Measurements from ENCODE around the gene C2CD4C.

C2CD4C gene, protein sequence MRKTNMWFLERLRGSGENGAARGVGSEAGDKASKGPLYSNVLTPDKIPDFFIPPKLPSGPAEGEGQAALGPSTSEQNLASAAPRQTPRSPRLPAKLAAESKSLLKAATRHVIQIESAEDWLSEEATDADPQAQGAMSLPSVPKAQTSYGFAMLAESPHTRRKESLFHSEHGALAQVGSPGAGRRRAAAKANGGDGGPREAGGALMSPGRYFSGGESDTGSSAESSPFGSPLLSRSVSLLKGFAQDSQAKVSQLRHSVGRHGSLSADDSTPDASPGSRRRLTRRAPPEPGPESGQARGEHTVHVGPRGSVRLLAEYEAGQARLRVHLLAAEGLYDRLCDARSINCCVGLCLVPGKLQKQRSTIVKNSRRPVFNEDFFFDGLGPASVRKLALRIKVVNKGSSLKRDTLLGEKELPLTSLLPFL

DNA sequence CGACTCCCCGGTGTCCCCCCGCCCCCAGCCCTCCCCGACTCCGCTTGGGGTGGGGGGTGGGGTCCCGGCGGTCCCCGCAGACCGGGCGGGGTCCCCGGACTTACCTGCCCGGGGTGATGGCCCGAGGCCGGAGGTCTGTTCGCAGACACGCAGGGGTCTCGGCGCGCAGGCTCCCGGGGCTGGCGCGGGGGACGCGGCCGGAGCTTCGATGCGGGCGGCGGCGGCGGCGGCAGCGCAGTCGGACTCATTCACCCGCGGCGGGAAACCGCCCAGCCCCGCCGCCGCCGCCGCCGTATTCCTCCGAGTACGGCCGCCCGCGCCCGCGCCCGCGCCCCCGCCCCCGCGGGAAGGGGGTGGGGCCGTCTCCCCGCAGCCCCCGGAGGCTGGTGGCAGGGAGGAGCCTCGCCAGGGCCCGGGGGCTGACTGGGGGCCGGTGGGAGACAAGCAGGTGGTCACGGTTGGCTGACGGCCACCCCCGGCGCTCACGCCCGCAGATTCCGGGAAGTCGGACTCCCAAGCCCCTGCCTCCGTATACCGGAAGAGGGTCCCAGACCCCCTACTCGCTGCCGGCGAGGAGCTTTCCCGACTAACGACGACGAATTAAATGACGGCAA lies at the start of gene C2CD4C:
TSS of gene C2CD4C (minus strand) at position 246 of the 614 bp plus-strand sequence. CDS start 786 bp downstream, outside the sequence.
- no peak for FAIRE-seq

DNA sequence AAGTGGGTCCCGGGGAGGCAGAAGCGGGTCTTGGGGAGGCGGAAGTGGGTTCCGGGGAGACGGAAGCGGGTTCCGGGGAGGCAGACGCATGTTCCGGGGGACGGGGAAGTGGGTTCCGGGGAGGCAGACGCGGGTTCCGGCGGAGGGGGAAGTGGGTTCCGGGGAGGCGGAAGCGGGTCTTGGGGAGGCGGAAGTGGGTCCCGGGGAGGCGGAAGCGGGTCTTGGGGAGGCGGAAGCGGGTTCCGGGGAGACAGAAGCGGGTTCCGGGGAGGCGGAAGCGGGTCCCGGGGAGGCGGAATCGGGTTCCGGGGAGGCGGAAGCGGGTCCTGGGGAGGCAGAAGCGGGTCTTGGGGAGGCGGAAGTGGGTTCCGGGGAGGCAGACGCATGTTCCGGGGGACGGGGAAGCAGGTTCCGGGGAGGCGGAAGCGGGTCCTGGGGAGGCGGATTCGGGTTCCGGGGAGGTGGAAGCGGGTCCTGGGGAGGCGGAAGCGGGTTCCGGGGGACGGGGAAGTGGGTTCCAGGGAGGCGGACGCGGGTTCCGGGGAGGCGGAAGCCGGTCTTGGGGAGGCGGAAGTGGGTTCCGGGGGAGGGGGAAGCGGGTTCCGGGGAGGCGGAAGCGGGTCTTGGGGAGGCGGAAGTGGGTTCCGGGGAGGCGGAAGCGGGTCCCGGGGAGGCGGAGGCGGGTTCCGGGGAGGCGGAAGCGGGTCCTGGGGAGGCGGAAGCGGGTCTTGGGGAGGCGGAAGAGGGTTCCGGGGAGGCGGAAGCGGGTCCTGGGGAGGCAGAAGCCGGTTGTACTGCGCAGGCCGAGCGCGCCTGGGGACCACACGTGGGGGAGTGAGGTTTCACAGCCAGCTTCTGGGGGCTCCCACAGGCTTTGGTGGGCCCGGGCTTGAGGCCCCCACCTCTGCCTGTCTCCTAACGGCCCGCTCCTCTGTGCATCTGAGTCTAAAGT lies 49.4 kb upstream of the C2CD4C start:
- TF ChIP-seq, protein P1, sequence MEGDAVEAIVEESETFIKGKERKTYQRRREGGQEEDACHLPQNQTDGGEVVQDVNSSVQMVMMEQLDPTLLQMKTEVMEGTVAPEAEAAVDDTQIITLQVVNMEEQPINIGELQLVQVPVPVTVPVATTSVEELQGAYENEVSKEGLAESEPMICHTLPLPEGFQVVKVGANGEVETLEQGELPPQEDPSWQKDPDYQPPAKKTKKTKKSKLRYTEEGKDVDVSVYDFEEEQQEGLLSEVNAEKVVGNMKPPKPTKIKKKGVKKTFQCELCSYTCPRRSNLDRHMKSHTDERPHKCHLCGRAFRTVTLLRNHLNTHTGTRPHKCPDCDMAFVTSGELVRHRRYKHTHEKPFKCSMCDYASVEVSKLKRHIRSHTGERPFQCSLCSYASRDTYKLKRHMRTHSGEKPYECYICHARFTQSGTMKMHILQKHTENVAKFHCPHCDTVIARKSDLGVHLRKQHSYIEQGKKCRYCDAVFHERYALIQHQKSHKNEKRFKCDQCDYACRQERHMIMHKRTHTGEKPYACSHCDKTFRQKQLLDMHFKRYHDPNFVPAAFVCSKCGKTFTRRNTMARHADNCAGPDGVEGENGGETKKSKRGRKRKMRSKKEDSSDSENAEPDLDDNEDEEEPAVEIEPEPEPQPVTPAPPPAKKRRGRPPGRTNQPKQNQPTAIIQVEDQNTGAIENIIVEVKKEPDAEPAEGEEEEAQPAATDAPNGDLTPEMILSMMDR (IDR thresholded peaks at IDR 0.05; ENCODE audit: insufficient read depth, missing control alignments), result no peak
- no peak for FAIRE-seq
- DNase-seq (ENCODE audit: insufficient read length, low spot score), result no peak

More for the DNA sequence above, at the start of gene C2CD4C:
- TF ChIP-seq, protein P1 (IDR thresholded peaks at IDR 0.05; ENCODE audit: insufficient read depth, missing control alignments), result no peak
- DNase-seq (ENCODE audit: insufficient read length, low spot score), result peak; percentile 61

DNA sequence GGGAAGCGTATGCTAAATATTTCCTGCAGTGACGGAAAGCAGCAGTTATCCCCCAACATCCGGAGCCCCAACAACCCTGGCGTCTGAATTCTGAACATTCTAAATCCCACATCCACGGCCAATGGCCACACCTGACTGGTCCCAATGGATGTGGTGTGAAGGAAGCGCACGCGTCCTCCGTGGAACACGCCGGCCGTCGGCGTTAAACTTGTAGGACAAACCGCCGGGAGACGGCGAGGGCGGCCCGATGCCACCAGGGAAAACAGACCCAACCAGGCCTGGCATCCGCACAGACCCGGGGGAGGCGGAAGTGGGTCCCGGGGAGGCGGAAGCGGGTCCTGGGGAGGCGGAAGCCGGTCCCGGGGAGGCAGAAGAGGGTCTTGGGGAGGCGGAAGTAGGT lies 48.7 kb upstream of the C2CD4C start:
- TF ChIP-seq, protein P1 (IDR thresholded peaks at IDR 0.05; ENCODE audit: insufficient read depth, missing control alignments), result no peak

DNA sequence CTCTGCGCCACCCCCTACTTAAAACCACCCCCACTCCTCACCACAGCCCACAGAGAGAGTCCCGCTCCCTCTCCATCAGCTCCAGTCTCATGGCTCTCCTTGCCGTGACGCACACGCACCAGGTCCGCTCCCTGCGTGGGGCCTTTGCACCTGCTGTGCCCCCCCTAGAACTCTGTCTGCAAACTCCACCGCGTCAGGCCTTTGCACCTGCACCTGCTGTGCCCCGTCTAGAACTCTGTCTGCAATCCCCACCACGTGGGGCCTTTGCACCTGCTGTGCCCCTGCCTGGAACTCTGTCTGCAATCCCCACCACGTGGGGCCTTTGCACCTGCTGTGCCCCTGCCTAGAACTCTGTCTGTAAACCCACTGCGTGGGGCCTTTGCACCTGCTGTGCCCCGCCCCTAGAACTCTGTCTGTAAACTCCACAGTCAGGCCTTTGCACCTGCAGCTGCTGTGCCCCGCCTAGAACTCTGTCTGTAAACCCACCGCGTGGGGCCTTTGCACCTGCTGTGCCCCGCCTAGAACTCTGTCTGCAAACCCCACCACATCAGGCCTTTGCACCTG lies 47.7 kb upstream of the C2CD4C start:
- FAIRE-seq (no peak), DNase-seq (ENCODE audit: insufficient read length, low spot score) (no peak)
- TF ChIP-seq, protein P1 (IDR thresholded peaks at IDR 0.05; ENCODE audit: insufficient read depth, missing control alignments), result no peak

More for the DNA sequence above, 48.7 kb upstream of the C2CD4C start:
- no peak for FAIRE-seq
- no peak for DNase-seq (ENCODE audit: insufficient read length, low spot score)

DNA sequence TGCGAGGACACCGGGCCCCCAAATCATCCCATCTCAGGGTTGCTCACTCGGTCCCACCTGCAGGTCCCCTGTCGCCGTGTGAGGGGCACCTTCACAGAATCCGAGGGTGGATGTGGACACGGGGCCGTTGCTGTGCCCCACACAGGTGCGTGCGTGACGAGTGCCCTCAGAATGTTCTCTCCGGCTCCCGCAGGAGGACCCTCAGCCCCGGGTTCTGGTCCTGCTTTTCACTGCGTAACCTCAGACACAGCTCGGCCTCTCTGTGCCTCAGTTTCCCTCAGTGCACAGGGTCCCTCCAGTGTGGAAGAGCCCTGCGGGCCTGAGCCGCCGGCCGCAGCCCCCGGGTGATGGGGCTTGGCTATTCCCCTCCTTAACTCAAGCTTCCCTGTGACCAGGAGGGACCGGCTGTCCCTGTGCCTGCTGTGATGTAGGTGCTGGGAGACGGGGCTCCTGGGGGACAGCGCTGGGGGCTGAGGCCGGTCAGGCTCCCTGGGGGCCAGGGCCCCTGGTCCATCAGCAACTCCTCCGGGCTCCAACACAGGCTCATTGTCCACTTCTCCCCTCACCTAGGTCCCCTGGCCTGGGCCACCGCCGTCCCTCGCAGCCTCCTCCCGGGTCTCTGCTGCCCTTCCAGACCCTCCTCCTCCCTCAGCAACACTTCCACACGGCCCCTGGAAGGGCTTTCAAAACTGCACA lies 47.1 kb upstream of the C2CD4C start:
- FAIRE-seq, result no peak
- no peak for DNase-seq (ENCODE audit: insufficient read length, low spot score)
- TF ChIP-seq, protein P1 (IDR thresholded peaks at IDR 0.05; ENCODE audit: insufficient read depth, missing control alignments), result no peak

DNA sequence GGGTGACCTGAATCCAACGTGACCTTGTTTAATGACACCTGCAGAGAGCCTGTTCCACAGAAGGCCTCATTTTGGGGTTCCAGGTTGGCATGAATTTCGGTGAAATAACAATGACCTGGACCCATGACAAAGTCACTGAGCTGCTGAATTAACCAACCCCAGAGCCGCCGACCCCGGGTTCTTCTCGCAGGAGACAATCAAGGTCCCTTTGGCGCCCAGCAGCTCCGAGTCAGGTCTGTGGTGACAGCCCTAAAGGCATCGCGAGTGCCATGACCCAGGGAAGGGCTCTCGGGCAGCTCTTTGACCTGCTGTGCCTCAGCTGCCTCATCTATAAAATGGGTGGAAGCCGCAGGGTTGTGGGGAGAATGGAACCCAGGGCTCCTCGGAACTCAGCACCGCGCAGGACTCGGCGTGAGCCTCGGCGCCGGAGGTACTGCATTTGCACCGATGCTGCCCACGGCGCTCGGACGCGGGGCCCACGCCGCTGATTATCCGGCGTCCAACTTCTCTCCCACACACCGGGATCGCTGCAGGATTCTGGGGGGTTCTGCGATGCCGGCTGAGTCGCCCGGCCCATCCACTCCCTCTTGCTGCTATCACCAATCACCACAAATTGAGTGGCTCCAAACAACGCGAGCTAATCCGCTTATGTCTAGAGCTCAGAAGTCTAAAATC lies 46.2 kb upstream of the C2CD4C start:
- no peak for DNase-seq (ENCODE audit: insufficient read length, low spot score)
- FAIRE-seq, result no peak
- TF ChIP-seq, protein P1 (IDR thresholded peaks at IDR 0.05; ENCODE audit: insufficient read depth, missing control alignments), result no peak

All from D721Med (cell line).